Suprapubic skin (tissue), 4 donors: ENCODE data around the gene KCNH5. TPM values are rescaled to one million over a fixed set of nuclear protein-coding genes. Genes with fewer than 3 reads are reported as not detected.
"Not testable (repeated sequence)": the region's sequence is repeated elsewhere in the genome, so short reads cannot be mapped to it uniquely, and the experiment has no call there.

Experiments
- DNase-seq, 2 donors: peaks; one replicate each; pipeline ENCODE4 v3.0.0-alpha.2; 2019; ENCODE audit warnings: low spot score in 2 of 2
- H3K27ac ChIP-seq: fragments of 200-600 bp; sonication (generic); one replicate; pipeline ENCODE4 v1.5.1; 2019
- H3K27me3 ChIP-seq: fragments of 200-600 bp; sonication (generic); one replicate; pipeline ENCODE4 v1.5.1; 2019
- H3K36me3 ChIP-seq: fragments of 200-600 bp; sonication (generic); one replicate; pipeline ENCODE4 v1.5.1; 2019
- H3K4me1 ChIP-seq: fragments of 200-600 bp; sonication (generic); one replicate; pipeline ENCODE4 v1.5.1; 2019
- H3K4me3 ChIP-seq: fragments of 200-600 bp; sonication (generic); one replicate; pipeline ENCODE4 v1.5.1; 2019; ENCODE audit warnings: mild to moderate bottlenecking
- H3K9me3 ChIP-seq: fragments of 200-600 bp; sonication (generic); one replicate; pipeline ENCODE4 v1.5.1; 2019
- CTCF ChIP-seq, 2 donors: fragments of 200-600 bp in 1 of 2; fragments of 450-650 bp in 1 of 2; sonication (generic) in 1 of 2; IDR thresholded peaks; one replicate each; pipeline ENCODE4 v1.5.1; 2016 to 2019; ENCODE audit warnings: antibody characterized with exemption in 2 of 2, mild to moderate bottlenecking in 1 of 2, moderate library complexity in 1 of 2
- EP300 ChIP-seq: sonication (generic); formaldehyde crosslinking; IDR thresholded peaks from one replicate; pipeline ENCODE4 v1.6.1; 2017; ENCODE audit warnings: antibody characterized with exemption
- POLR2A ChIP-seq, 2 donors: fragments of 450-650 bp; IDR thresholded peaks; one replicate each; pipeline ENCODE4 v1.6.1; 2017; ENCODE audit warnings: antibody characterized with exemption in 2 of 2, mild to moderate bottlenecking in 2 of 2, moderate library complexity in 2 of 2
- POLR2AphosphoS5 ChIP-seq, 3 donors: sonication (generic); formaldehyde crosslinking; IDR thresholded peaks; one replicate each; pipeline ENCODE4 v1.6.1; 2017; ENCODE audit warnings: antibody characterized with exemption in 3 of 3
- WGBS: methylation state at CpG from one replicate; pipeline ENCODE4 v1.1.5; 2018; 5-methylcytosine and 5-hydroxymethylcytosine counted together
- total RNA-seq, 4 donors: library from RNA; depleted of rRNA; stranded (reverse); fragments of >200 nt; gene quantifications; one replicate each; pipeline ENCODE4 v1.1.0, GENCODE V29; 2016

Gene KCNH5
- total RNA-seq, 4 donors from 2014 or later: 0.31 to 0.79 TPM; not detected in 2

- no peak overlapping the region for H3K4me3 ChIP-seq
- H3K4me1 ChIP-seq: no peaks in the 10 kb centered on the region
- TF ChIP-seq POLR2AphosphoS5 (IDR thresholded peaks at IDR 0.05): no peak
- no peak for TF ChIP-seq CTCF (IDR thresholded peaks at IDR 0.05)
- no peak for TF ChIP-seq POLR2A (IDR thresholded peaks at IDR 0.05)
- TF ChIP-seq EP300: no peak
- H3K36me3 ChIP-seq: no peaks in the 10 kb centered on the region
- H3K27ac ChIP-seq: no peak overlapping the region
- no peaks in the 10 kb centered on the region for H3K9me3 ChIP-seq
- no peaks in the 10 kb centered on the region for H3K27me3 ChIP-seq
- no peak for DNase-seq
Measured at GRCh38 chr14:62763951-62764350, 281.3 kb downstream of the KCNH5 start.

GRCh38 chr14:62759796-62760195 is 285.5 kb downstream of the KCNH5 start:
- no peak overlapping the region for H3K4me3 ChIP-seq
- WGBS: 64% methylated on average over 2 of the region's 2 CpGs
- no peak overlapping the region for H3K27ac ChIP-seq
- TF ChIP-seq POLR2AphosphoS5 (IDR thresholded peaks at IDR 0.05) (no peak), POLR2A (IDR thresholded peaks at IDR 0.05) (no peak), CTCF (IDR thresholded peaks at IDR 0.05) (no peak), EP300 (no peak)
- H3K36me3 ChIP-seq: no peaks in the 10 kb centered on the region
- H3K9me3 ChIP-seq: no peaks in the 10 kb centered on the region
- no peaks in the 10 kb centered on the region for H3K27me3 ChIP-seq
- no peak for DNase-seq
- no peaks in the 10 kb centered on the region for H3K4me1 ChIP-seq

GRCh38 chr14:62746881-62747280 is 298.4 kb downstream of the KCNH5 start:
- not testable (repeated sequence) for H3K9me3 ChIP-seq, H3K4me3 ChIP-seq, H3K4me1 ChIP-seq, DNase-seq, H3K27ac ChIP-seq, H3K27me3 ChIP-seq, H3K36me3 ChIP-seq
- 95% methylated on average over 11 of the region's 11 CpGs for WGBS

GRCh38 chr14:62745496-62745895 is 299.8 kb downstream of the KCNH5 start:
- TF ChIP-seq EP300: no peak
- no peak for TF ChIP-seq CTCF (IDR thresholded peaks at IDR 0.05)
- no peak for TF ChIP-seq POLR2AphosphoS5 (IDR thresholded peaks at IDR 0.05)
- no peak for TF ChIP-seq POLR2A (IDR thresholded peaks at IDR 0.05)
- WGBS: 76% methylated on average over 1 of the region's 1 CpG

GRCh38 chr14:62743560-62743959 is 301.7 kb downstream of the KCNH5 start:
- H3K4me3 ChIP-seq: no peak overlapping the region
- no peaks in the 10 kb centered on the region for H3K36me3 ChIP-seq
- DNase-seq: no peak
- no peaks in the 10 kb centered on the region for H3K27me3 ChIP-seq
- TF ChIP-seq EP300: no peak
- TF ChIP-seq POLR2AphosphoS5 (IDR thresholded peaks at IDR 0.05): no peak
- TF ChIP-seq POLR2A (IDR thresholded peaks at IDR 0.05): no peak
- no peak for TF ChIP-seq CTCF (IDR thresholded peaks at IDR 0.05)
- WGBS: 59% methylated on average over 2 of the region's 2 CpGs
- H3K4me1 ChIP-seq: no peaks in the 10 kb centered on the region
- H3K9me3 ChIP-seq: no peaks in the 10 kb centered on the region
- no peak overlapping the region for H3K27ac ChIP-seq

More at GRCh38 chr14:62745496-62745895, 299.8 kb downstream of the KCNH5 start:
- Histone ChIP-seq H3K4me3 (no peak overlapping the region), H3K9me3 (no peaks in the 10 kb centered on the region), H3K36me3 (no peaks in the 10 kb centered on the region), H3K27ac (no peak overlapping the region), H3K27me3 (no peaks in the 10 kb centered on the region), H3K4me1 (no peaks in the 10 kb centered on the region)
- DNase-seq: no peak

- no peaks in the 10 kb centered on the region for H3K36me3 ChIP-seq
- no peaks in the 10 kb centered on the region for H3K4me1 ChIP-seq
- H3K9me3 ChIP-seq: no peaks in the 10 kb centered on the region
- no peaks in the 10 kb centered on the region for H3K27me3 ChIP-seq
- no peak for TF ChIP-seq POLR2A (IDR thresholded peaks at IDR 0.05)
- TF ChIP-seq CTCF (IDR thresholded peaks at IDR 0.05): no peak
- TF ChIP-seq POLR2AphosphoS5 (IDR thresholded peaks at IDR 0.05): no peak
- TF ChIP-seq EP300: no peak
- no peak overlapping the region for H3K4me3 ChIP-seq
- WGBS: 96% methylated on average over 4 of the region's 4 CpGs
- H3K27ac ChIP-seq: no peak overlapping the region
- no peak for DNase-seq
Measured at GRCh38 chr14:62743118-62743517, 302.1 kb downstream of the KCNH5 start.
